Prostate gland (tissue), 2 donors: ENCODE results near the gene PDZRN4.

Experiments used
- CTCF ChIP-seq, 4 experiments: fragments of 200-600 bp in 2 of 4; fragments of 450-650 bp in 2 of 4; sonication (generic) in 2 of 4; IDR thresholded peaks; 1 replicate in 3 of 4; 2 replicates in 1 of 4; pipeline ENCODE4 v1.5.1; 2016 to 2019; ENCODE audit warnings: antibody characterized with exemption in 4 of 4, mild to moderate bottlenecking in 2 of 4, moderate library complexity in 2 of 4
- POLR2A ChIP-seq: fragments of 450-650 bp; IDR thresholded peaks from one replicate; pipeline ENCODE4 v1.6.1; 2016; ENCODE audit warnings: antibody characterized with exemption, mild to moderate bottlenecking
- POLR2AphosphoS5 ChIP-seq: sonication (generic); formaldehyde crosslinking; IDR thresholded peaks from one replicate; pipeline ENCODE4 v1.6.1; 2017; ENCODE audit warnings: antibody characterized with exemption

GRCh38 chr12:41224066-41224465 lies 35.9 kb downstream of the PDZRN4 start:
- TF ChIP-seq CTCF (IDR thresholded peaks at IDR 0.05) = no peak
- TF ChIP-seq POLR2A = no peak
- no peak for TF ChIP-seq POLR2AphosphoS5
